Dedifferentiated amniotic fluid mesenchymal stem cell (primary cell): ENCODE results near the gene NPAS3.

Source experiments
- DNase-seq: peaks from one replicate; pipeline ENCODE4 v3.0.0-alpha.2; 2016; ENCODE audit errors: extremely low spot score

NPAS3 gene

GRCh38 chr14:33554988-33555387 is 616.3 kb downstream of the NPAS3 start:
- no peak for DNase-seq

GRCh38 chr14:33555710-33556350 is 617.2 kb downstream of the NPAS3 start:
- DNase-seq, result no peak

GRCh38 chr14:33556382-33557121 is 617.9 kb downstream of the NPAS3 start:
- peak; percentile 24 for DNase-seq

- DNase-seq, result no peak
Observed at GRCh38 chr14:33560718-33561431, 622.2 kb downstream of the NPAS3 start.

- DNase-seq, result no peak
Observed at GRCh38 chr14:33561488-33562175, 623.0 kb downstream of the NPAS3 start.

GRCh38 chr14:33563191-33563900 is 624.7 kb downstream of the NPAS3 start:
- no peak for DNase-seq

- no peak for DNase-seq
Observed at GRCh38 chr14:33563901-33564197, 625.2 kb downstream of the NPAS3 start.

GRCh38 chr14:33564774-33565630 is 626.3 kb downstream of the NPAS3 start:
- DNase-seq, result no peak

- no peak for DNase-seq
Observed at GRCh38 chr14:33566082-33566481, 627.4 kb downstream of the NPAS3 start.

GRCh38 chr14:33567023-33567728 is 628.5 kb downstream of the NPAS3 start:
- DNase-seq, result no peak

GRCh38 chr14:33567731-33568130 is 629.1 kb downstream of the NPAS3 start:
- no peak for DNase-seq

GRCh38 chr14:33568935-33569579 is 630.4 kb downstream of the NPAS3 start:
- DNase-seq, result no peak

- DNase-seq, result no peak
Observed at GRCh38 chr14:33569821-33570687, 631.4 kb downstream of the NPAS3 start.

GRCh38 chr14:33570694-33571310 is 632.1 kb downstream of the NPAS3 start:
- DNase-seq, result no peak

GRCh38 chr14:33573301-33573880 is 634.7 kb downstream of the NPAS3 start:
- no peak for DNase-seq

GRCh38 chr14:33576014-33576413 is 637.3 kb downstream of the NPAS3 start:
- no peak for DNase-seq

GRCh38 chr14:33578461-33579216 is 640.0 kb downstream of the NPAS3 start:
- no peak for DNase-seq
